GM18517 (cell line): ENCODE measurements around the gene ZNF398.
A peak's percentile ranks its signal among the peaks of the same experiment; 100 is the strongest.

Experiments used
- ATAC-seq: cut with Tn5 transposase; IDR thresholded peaks from one replicate; pipeline ENCODE4 v1.9.1; 2021; ENCODE audit warnings: mild to moderate bottlenecking, moderate library complexity; ENCODE audit not compliant: unreplicated experiment

ZNF398 gene

GRCh38 chr7:149147752-149148653 is 750 bp downstream of the ZNF398 start:
- ATAC-seq = peak; percentile 24

GRCh38 chr7:149150981-149151380 is 3.7 kb downstream of the ZNF398 start:
- no peak for ATAC-seq

- no peak for ATAC-seq
Observed at GRCh38 chr7:149153346-149153745, 6.1 kb downstream of the ZNF398 start.

- no peak for ATAC-seq
Observed at GRCh38 chr7:149154056-149154455, 6.8 kb downstream of the ZNF398 start.

GRCh38 chr7:149156898-149157297 is 9.6 kb downstream of the ZNF398 start:
- no peak for ATAC-seq

- no peak for ATAC-seq
Observed at GRCh38 chr7:149161241-149161848, 14.1 kb downstream of the ZNF398 start.

GRCh38 chr7:149166142-149166541 is 18.9 kb downstream of the ZNF398 start:
- no peak for ATAC-seq

- no peak for ATAC-seq
Observed at GRCh38 chr7:149166630-149167352, 19.5 kb downstream of the ZNF398 start.

GRCh38 chr7:149171892-149172533 is 24.8 kb downstream of the ZNF398 start:
- ATAC-seq = no peak

GRCh38 chr7:149172534-149172920 is 25.3 kb downstream of the ZNF398 start:
- ATAC-seq = no peak

GRCh38 chr7:149175150-149175549 is 27.9 kb downstream of the ZNF398 start:
- ATAC-seq = no peak

- ATAC-seq = no peak
Observed at GRCh38 chr7:149179241-149179640, 32.0 kb downstream of the ZNF398 start.

GRCh38 chr7:149180722-149181449 is 33.6 kb downstream of the ZNF398 start:
- ATAC-seq = no peak

- no peak for ATAC-seq
Observed at GRCh38 chr7:149181450-149181790, 34.2 kb downstream of the ZNF398 start.

- no peak for ATAC-seq
Observed at GRCh38 chr7:149184274-149184673, 37.0 kb downstream of the ZNF398 start.

- no peak for ATAC-seq
Observed at GRCh38 chr7:149188213-149188612, 41.0 kb downstream of the ZNF398 start.

GRCh38 chr7:149188637-149189259 is 41.5 kb downstream of the ZNF398 start:
- no peak for ATAC-seq

- no peak for ATAC-seq
Observed at GRCh38 chr7:149191851-149192250, 44.6 kb downstream of the ZNF398 start.

GRCh38 chr7:149194799-149195179 is 47.5 kb downstream of the ZNF398 start:
- no peak for ATAC-seq
